Placental epithelial cell (primary cell): ENCODE data around the gene ZXDC. TPM values are rescaled to one million over a fixed set of nuclear protein-coding genes. Genes with fewer than 3 reads are reported as not detected.

Experiments
- total RNA-seq: library from RNA; depleted of rRNA; stranded (reverse); fragments of >200 nt; gene quantifications from 2 replicates; pipeline ENCODE4 v1.2.3, GENCODE V29; 2012

The ZXDC gene
- 20.8 and 27.0 TPM in 2 replicates for total RNA-seq

GRCh38 chr3:126475413-126476114 is at the start of gene ZXDC:
TSS of gene ZXDC (minus strand) at chr3:126475891. CDS start at chr3:126475865, 26 bp downstream.

GRCh38 chr3:126523745-126524428 is 48.2 kb upstream of the ZXDC start, which contains the start of gene CHST13:
TSS of gene CHST13 (plus strand) at chr3:126524155. CDS start at chr3:126524333, 178 bp downstream.

GRCh38 chr3:126517291-126517951 is 41.7 kb upstream of the ZXDC start, which contains the start of gene UROC1:
TSS of gene UROC1 (minus strand) at chr3:126517773. CDS start at chr3:126517719, 54 bp downstream.

GRCh38 chr3:126394179-126394976 is 81.3 kb downstream of the ZXDC start, which contains the start of gene CFAP100:
TSS of gene CFAP100 (plus strand) at chr3:126394909. CDS start at chr3:126396001, 1,092 bp downstream.

Other genes starting within 250 kb of the ZXDC start
- gene KLF15, start 118.5 kb downstream of the ZXDC start, total RNA-seq: under 0.01 TPM in 1 of 2 replicates, not detected in the other
- not detected in 2 replicates for gene CFAP100, start 81.0 kb downstream of the ZXDC start, total RNA-seq
- gene UROC1, start 41.9 kb upstream of the ZXDC start, total RNA-seq: not detected in 2 replicates
- gene CHST13, start 48.3 kb upstream of the ZXDC start, total RNA-seq: not detected in 2 replicates
- gene C3orf22, start 83.0 kb upstream of the ZXDC start, total RNA-seq: not detected in 2 replicates
- 11.8 and 12.2 TPM in 2 replicates for gene TXNRD3, start 179.2 kb upstream of the ZXDC start, total RNA-seq
- 2.4 and 6.0 TPM in 2 replicates for gene CHCHD6, start 228.3 kb upstream of the ZXDC start, total RNA-seq